HG03066 (cell line): ENCODE data around the gene CTTNBP2NL.
"Not testable (repeated sequence)": the region's sequence is repeated elsewhere in the genome, so short reads cannot be mapped to it uniquely, and the experiment has no call there.

Experiments
- ATAC-seq: cut with Tn5 transposase; IDR thresholded peaks from one replicate; pipeline ENCODE4 v1.9.1; 2021; ENCODE audit warnings: low read depth; ENCODE audit not compliant: unreplicated experiment

Gene CTTNBP2NL

GRCh38 chr1:112386731-112387346 lies 9.2 kb upstream of the CTTNBP2NL start:
- no peak for ATAC-seq

DNA sequence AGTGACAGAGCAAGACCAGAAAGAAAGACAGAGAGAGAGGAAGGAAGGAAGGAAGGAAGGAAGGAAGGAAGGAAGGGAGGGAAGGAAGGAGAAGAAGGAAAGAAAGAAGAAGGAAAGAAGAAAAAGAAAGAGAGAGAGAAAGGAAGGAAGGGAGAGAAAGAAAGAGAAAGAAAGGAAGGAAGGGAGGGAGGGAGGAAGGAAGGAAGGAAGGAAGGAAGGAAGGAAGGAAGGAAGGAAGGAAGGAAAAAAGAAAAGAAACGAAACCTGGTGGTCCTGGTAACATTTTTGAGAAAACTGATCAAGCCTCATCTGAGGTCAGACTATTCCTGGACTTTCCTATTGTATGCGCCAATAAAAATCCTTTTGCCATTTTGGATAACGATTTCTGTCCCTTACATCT lies 8.2 kb upstream of the CTTNBP2NL start:
- ATAC-seq, result no peak

GRCh38 chr1:112388436-112388835 lies 7.6 kb upstream of the CTTNBP2NL start:
- ATAC-seq, result no peak

- ATAC-seq, result no peak
Measured at GRCh38 chr1:112389689-112390088, 6.3 kb upstream of the CTTNBP2NL start.

GRCh38 chr1:112390335-112390734 lies 5.7 kb upstream of the CTTNBP2NL start:
- not testable (repeated sequence) for ATAC-seq

DNA sequence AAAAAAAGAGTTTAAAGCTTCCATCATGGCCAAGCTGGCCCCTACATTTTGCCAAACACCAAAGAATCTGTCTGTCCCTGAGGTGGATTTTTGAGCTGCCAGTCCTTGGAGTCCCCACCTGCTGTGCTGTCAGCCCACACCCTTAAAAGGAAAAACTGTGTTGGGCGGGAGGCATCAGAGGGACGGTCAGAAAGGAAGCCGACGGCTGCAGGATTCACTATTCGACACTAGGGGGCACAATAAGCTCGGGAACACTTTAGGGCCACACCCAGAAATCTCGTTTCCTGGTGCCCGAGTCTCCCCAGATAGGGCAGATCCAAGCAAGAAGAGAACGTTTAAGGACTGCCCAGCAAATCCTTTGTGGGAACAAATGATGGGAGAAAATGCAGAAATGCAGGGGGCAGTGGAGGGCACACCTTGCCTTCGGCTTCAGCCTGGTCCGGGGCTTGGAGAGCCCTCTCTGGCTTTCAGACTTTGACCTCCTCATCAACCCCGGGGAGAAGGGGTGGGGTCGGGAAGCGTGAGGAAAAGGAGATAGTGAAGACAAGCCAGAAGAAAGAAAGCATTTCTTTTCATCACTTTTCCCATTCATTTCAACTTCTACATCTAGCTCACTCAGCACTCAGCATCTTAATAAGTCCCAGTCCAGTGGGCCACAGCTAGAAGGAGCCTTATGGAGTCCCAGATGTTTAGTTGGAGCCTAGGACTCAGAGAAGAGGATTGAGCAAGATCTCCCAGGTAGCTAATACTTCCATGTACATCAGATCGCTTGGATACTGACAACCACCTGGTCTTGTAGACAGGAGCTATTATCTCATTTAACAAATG lies 5.0 kb upstream of the CTTNBP2NL start:
- ATAC-seq, result peak; percentile 67

- no peak for ATAC-seq
Measured at GRCh38 chr1:112391603-112391940, 4.4 kb upstream of the CTTNBP2NL start.

DNA sequence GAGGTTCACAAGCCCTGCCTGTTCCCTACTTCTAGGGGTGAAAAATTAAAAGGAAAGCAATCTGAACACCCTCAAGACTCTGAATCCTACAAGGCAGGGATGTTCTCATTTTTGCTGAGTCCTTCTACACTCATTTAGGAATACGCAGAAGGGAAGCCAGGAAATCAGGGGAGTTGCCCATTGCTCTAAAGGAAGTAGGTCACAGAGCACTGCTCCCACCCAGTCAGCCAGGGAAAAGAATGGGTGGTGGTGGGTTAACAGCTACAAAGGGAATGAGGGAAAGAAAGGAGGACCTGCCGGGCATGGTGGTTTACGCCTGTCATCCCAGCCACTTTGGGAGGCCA lies 2.4 kb upstream of the CTTNBP2NL start:
- no peak for ATAC-seq

GRCh38 chr1:112394743-112395062 lies 1.3 kb upstream of the CTTNBP2NL start:
- no peak for ATAC-seq

DNA sequence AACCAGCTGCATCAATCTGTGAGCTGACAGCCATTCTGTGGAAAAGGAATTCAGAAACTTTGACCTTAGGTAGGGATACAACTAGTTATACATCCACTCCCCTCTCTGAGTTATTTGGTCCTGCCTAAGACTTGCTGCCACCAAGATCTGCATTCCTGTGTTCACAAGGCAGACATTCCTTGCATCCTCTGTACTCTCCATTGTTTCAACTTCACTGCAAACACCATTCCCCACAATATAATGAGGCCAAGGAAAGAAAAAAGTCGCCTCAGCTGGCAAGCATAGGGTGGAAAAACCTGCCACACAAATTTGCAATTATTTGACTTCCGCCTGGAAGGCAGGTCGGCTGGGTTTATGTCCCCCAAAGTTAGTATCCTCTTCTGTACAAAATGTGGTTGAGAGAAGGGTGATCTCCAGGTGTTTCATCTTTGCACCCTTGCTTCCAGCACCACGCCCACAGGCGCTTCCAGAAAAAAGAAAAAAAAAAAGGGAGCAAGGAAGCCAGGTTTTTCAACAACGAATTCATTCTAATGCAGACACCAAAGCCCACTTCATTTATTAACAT lies 676 bp upstream of the CTTNBP2NL start:
- no peak for ATAC-seq

DNA sequence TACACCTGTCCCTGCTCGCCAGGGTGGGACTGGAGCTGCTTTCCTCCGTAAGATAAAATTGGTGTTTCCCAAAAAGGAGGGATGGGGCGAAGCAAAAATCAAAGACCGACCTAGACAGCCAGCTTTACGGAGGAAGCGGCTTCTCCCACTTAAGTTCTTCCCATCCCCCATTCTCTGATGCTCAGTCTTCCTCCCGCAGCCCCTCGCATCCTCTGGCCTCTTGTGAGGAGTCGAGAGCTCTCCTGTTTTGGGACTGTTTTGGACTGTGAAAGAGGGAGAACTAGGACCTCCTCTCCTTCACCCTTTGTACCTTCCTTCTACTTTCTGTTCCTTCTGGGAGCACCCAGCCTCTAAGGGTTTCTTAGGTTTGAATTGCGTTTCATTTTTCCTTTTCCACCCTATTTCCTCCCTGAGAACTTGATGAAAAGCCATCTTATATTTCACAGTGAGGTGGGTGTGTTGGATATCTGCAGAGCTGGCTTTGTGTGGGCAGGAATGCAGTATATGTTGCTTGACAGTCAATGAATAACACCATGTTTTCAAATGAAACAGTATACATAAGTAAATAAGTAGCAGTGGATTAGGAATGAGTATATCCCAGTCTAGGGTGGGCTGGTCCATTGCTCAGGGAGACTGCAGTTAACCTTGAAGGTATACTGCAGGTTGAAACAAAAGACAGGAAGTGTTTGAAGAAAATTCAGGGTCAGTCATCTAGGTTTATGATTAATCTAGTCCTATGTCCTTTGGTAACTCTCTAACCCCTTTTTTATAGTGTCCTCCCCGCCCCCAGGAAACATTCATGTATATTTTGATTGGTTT lies 848 bp downstream of the CTTNBP2NL start:
- no peak for ATAC-seq

- ATAC-seq, result no peak
Measured at GRCh38 chr1:112397841-112398240, 1.8 kb downstream of the CTTNBP2NL start.

DNA sequence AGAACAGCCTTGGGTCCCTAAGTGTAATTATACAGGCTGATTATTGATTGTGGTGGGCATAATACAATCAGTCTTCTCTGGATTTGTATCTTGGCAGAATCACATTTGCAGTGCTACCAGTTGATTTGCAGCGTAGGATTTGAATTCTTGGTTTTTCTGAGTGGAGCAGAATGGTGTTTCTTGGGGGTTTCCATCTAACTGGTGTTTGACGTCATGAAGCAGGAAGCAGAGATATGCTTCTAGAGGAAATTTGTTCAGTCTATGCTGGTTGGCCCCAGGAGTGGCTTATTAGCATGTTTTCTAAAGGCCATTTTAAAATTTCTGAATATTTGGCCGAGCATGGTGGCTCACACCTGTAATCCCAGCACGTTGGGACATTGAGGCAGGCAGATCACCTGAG lies 3.4 kb downstream of the CTTNBP2NL start:
- ATAC-seq, result no peak

DNA sequence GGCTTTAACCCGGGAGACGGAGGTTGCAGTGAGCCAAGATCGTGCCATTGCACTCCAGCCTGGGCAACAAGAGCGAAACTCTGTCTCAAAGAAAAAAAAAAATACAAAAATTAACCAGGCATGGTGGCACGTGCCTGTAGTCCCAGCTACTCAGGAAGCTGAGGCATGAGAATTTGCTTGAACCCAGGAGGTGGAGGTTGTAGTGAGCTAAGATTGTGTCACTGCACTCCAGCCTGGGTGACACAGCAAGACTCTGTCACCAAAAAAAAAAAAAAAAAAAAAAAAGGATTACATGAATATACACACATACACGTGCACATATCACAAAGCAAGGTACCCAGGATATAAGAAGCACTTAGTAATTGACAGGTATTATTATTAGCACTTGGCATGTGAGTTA lies 4.7 kb downstream of the CTTNBP2NL start:
- not testable (repeated sequence) for ATAC-seq

DNA sequence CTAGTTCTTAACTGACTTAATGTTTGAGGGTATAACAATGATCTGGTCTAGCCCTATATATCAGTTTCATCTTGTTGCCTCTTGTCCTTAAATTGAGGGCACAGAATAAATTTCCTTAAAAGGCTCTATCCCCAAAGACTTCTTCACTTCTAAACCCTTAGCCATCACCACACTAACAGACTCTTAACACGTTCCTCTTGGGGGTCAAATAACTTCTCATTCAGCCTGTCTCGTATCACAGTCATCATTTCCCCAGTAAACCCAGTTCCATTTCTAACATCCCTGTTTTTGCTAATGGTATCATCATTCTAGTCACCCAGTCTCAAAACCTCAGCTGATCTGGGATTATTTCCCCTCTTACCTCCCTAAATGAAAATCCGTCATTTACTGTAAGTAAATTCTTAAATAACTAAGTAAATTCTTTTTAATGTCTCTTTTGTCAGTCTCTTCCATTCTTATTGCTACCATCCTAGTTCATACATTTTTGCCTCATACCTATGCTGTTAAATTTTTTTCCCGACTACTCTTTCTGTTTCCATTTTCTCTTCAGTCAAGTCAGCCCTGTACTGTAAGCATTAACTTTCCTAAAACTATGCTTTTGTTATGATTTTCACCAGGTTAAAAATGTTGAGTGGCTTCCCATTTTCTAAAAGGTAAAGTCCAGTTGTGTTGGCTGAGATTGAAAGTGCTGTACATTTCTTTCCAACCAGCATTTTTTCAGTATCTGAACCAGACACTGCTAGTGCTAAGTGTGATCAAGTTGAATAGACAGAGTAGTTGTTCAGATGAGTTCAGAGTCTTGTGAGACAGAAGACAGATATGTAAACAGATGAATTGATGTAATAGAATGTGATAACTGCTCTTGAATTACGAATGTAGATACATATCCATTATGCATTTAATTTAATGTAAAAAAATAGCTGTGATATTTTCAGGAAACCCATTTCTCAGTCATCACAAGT lies 6.9 kb downstream of the CTTNBP2NL start:
- no peak for ATAC-seq

- ATAC-seq, result no peak
Measured at GRCh38 chr1:112406771-112407170, 10.8 kb downstream of the CTTNBP2NL start.

- no peak for ATAC-seq
Measured at GRCh38 chr1:112409414-112409813, 13.4 kb downstream of the CTTNBP2NL start.

DNA sequence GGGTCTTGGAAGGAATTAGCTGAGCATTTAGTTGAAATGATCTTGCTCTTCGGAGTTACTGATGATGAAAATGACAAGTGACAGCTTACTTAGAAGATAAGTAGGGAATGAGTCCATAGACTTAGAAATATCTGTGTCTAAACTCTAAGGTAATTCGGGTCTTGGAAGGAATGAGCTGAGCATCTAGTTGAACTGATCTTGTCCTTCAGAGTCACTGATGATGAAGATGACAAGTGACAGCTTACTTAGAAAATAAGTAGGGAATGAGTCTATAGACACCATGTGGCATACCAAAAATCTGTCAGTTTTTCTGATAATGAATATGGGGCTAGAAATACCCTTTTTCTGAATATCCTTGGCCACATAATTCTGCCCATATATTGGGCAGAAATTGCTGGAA lies 14.7 kb downstream of the CTTNBP2NL start:
- no peak for ATAC-seq

- ATAC-seq, result no peak
Measured at GRCh38 chr1:112417271-112417670, 21.3 kb downstream of the CTTNBP2NL start.
